Stomach (tissue), 4 donors: ENCODE results near the gene LHX5.

Source experiments
- EP300 ChIP-seq: sonication (generic); formaldehyde crosslinking; IDR thresholded peaks from one replicate; pipeline ENCODE4 v1.6.1; 2017; ENCODE audit warnings: antibody characterized with exemption
- POLR2AphosphoS5 ChIP-seq, 3 donors: sonication (generic); formaldehyde crosslinking; IDR thresholded peaks; one replicate each; pipeline ENCODE4 v1.6.1; 2016; ENCODE audit warnings: antibody characterized with exemption in 3 of 3
- TF ChIP-seq, protein P1 (sequence below), 7 experiments: fragments of 450-650 bp in 4 of 7; fragments of 200-600 bp in 3 of 7; sonication (generic) in 3 of 7; IDR thresholded peaks; one replicate each; pipeline ENCODE4 v1.5.1; 2016 to 2019; ENCODE audit warnings: antibody characterized with exemption in 7 of 7, control low read depth in 2 of 7, mild to moderate bottlenecking in 1 of 7

GRCh38 chr12:113436586-113436985, 35.1 kb downstream of the LHX5 start:
- TF ChIP-seq, protein P1, sequence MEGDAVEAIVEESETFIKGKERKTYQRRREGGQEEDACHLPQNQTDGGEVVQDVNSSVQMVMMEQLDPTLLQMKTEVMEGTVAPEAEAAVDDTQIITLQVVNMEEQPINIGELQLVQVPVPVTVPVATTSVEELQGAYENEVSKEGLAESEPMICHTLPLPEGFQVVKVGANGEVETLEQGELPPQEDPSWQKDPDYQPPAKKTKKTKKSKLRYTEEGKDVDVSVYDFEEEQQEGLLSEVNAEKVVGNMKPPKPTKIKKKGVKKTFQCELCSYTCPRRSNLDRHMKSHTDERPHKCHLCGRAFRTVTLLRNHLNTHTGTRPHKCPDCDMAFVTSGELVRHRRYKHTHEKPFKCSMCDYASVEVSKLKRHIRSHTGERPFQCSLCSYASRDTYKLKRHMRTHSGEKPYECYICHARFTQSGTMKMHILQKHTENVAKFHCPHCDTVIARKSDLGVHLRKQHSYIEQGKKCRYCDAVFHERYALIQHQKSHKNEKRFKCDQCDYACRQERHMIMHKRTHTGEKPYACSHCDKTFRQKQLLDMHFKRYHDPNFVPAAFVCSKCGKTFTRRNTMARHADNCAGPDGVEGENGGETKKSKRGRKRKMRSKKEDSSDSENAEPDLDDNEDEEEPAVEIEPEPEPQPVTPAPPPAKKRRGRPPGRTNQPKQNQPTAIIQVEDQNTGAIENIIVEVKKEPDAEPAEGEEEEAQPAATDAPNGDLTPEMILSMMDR (IDR thresholded peaks at IDR 0.05): no peak
- TF ChIP-seq EP300: no peak
- TF ChIP-seq POLR2AphosphoS5 (IDR thresholded peaks at IDR 0.05): no peak
